ENCODE results near the gene ARPP19. TPM values are rescaled to one million over a fixed set of nuclear protein-coding genes. Genes with fewer than 3 reads are reported as not detected.

ARPP19 gene
- polyA plus RNA-seq, 1 of the 3 experiments (the other 2 are of a cell fraction): 29.0 TPM

GRCh38 chr15:52556524-52557273 is 12.1 kb downstream of the ARPP19 start:
- Histone ChIP-seq H3K9ac (no peak overlapping the region), H3K4me3 (ENCODE audit: low read depth in 2 of 2, low read length in 1 of 2) (no peak overlapping the region), H3K27ac (ENCODE audit: low read depth in 2 of 2, low read length in 1 of 2) (peak overlapping the region in 1 of 2 experiments; percentile 68; a peak in 2 of 4 replicates), H3K79me2 (ENCODE audit: insufficient read depth) (peaks cover 98% of the 10 kb centered on the region), H3K27me3 (ENCODE audit: insufficient read depth) (no peaks in the 10 kb centered on the region), H3K36me3 (replicated peaks in 1 of 2; ENCODE audit: control insufficient read depth in 1 of 2, insufficient read depth in 2 of 2, low read length in 1 of 2) (peaks cover 42 to 54% of the 10 kb centered on the region in 2 experiments), H3K4me1 (ENCODE audit: control insufficient read depth in 1 of 2, insufficient read depth in 2 of 2, low read depth in 1 of 2, low read length in 1 of 2) (peaks cover 13 to 18% of the 10 kb centered on the region in 2 experiments; a peak in 3 of 4 replicates), H3K4me2 (no peak overlapping the region), H2AFZ (ENCODE audit: low read depth) (no peak overlapping the region), H3K9me3 (no peaks in the 10 kb centered on the region), H3K9me2 (no peaks in the 10 kb centered on the region), H3F3A (replicated peaks; ENCODE audit: insufficient read depth) (peaks cover 20% of the 10 kb centered on the region), H4K20me1 (ENCODE audit: insufficient read depth) (peaks cover 65% of the 10 kb centered on the region)
- CTCF ChIA-PET: no interaction called here
- TF ChIP-seq SIN3A (IDR thresholded peaks at IDR 0.05; ENCODE audit: borderline replicate concordance, low read depth, low read length): no peak
- TF ChIP-seq TCF12 (IDR thresholded peaks at IDR 0.05): no peak
- TF ChIP-seq YY1 (IDR thresholded peaks at IDR 0.05; ENCODE audit: low read depth): no peak
- TF ChIP-seq RFX5 (IDR thresholded peaks at IDR 0.05; ENCODE audit: low read length): no peak
- no peak for TF ChIP-seq PBX3 (IDR thresholded peaks at IDR 0.05)
- no peak for TF ChIP-seq RXRA (IDR thresholded peaks at IDR 0.05; ENCODE audit: borderline replicate concordance, low read depth)
- TF ChIP-seq MXI1 (IDR thresholded peaks at IDR 0.05; ENCODE audit: low read depth, low read length): no peak
- TF ChIP-seq TEAD4 (IDR thresholded peaks at IDR 0.05; ENCODE audit: borderline replicate concordance, insufficient read depth): no peak
- no peak for TF ChIP-seq GATA2 (CRISPR knock-in tag; IDR thresholded peaks at IDR 0.05)
- no peak for TF ChIP-seq MAX (IDR thresholded peaks at IDR 0.05; ENCODE audit: low read depth)
- TF ChIP-seq NFIC (IDR thresholded peaks at IDR 0.05; ENCODE audit: borderline replicate concordance): no peak
- no peak for TF ChIP-seq RAD21 (IDR thresholded peaks at IDR 0.05; ENCODE audit: low read length)
- TF ChIP-seq RCOR1 (IDR thresholded peaks at IDR 0.05; ENCODE audit: low read length): no peak
- TF ChIP-seq EP300 (IDR thresholded peaks at IDR 0.05; ENCODE audit: borderline replicate concordance in 1 of 2, low read depth in 1 of 2, low read length in 1 of 2): no peak
- POLR2A ChIA-PET: no interaction called here
- 93% methylated on average over 3 of the region's 3 CpGs for WGBS (ENCODE audit: low lambda C conversion rate)
- no peak for DNase-seq

- peaks cover 25% of the 10 kb centered on the region for H4K20me1 ChIP-seq (ENCODE audit: insufficient read depth)
- no peaks in the 10 kb centered on the region for H3K9me2 ChIP-seq
- no peak overlapping the region for H3K9ac ChIP-seq
- no peaks in the 10 kb centered on the region for H3K27me3 ChIP-seq (ENCODE audit: insufficient read depth)
- no peak for TF ChIP-seq YY1 (IDR thresholded peaks at IDR 0.05; ENCODE audit: low read depth)
- TF ChIP-seq MEF2A (IDR thresholded peaks at IDR 0.05; ENCODE audit: borderline replicate concordance, low read depth): no peak
- no peak for TF ChIP-seq FOXJ3 (CRISPR knock-in tag; IDR thresholded peaks at IDR 0.05)
- no peak for TF ChIP-seq GATA2 (CRISPR knock-in tag; IDR thresholded peaks at IDR 0.05)
- no peak for TF ChIP-seq TAF1 (IDR thresholded peaks at IDR 0.05; ENCODE audit: borderline replicate concordance, low read depth, low read length)
- no peak for TF ChIP-seq MAX (IDR thresholded peaks at IDR 0.05; ENCODE audit: low read depth)
- no peak for TF ChIP-seq GABPA (IDR thresholded peaks at IDR 0.05; ENCODE audit: low read depth)
- TF ChIP-seq EZH2phosphoT487 (IDR thresholded peaks at IDR 0.05; ENCODE audit: borderline replicate concordance, low read depth): no peak
- no peak for TF ChIP-seq JUND (IDR thresholded peaks at IDR 0.05)
- no peak for TF ChIP-seq RXRA (IDR thresholded peaks at IDR 0.05; ENCODE audit: borderline replicate concordance, low read depth)
- TF ChIP-seq USF2 (IDR thresholded peaks at IDR 0.05; ENCODE audit: borderline replicate concordance, low read depth, low read length): no peak
- no peak for TF ChIP-seq TEAD4 (IDR thresholded peaks at IDR 0.05; ENCODE audit: borderline replicate concordance, insufficient read depth)
- TF ChIP-seq POLR2AphosphoS5 (IDR thresholded peaks at IDR 0.05; ENCODE audit: low read depth, low read length): no peak
- no peak for TF ChIP-seq TCF12 (IDR thresholded peaks at IDR 0.05)
- no peak for TF ChIP-seq ELF1 (IDR thresholded peaks at IDR 0.05)
- no peak for TF ChIP-seq NRF1 (IDR thresholded peaks at IDR 0.05; ENCODE audit: low read depth, low read length)
- TF ChIP-seq NFIC (IDR thresholded peaks at IDR 0.05; ENCODE audit: borderline replicate concordance): no peak
- TF ChIP-seq SMC3 (IDR thresholded peaks at IDR 0.05; ENCODE audit: low read depth, low read length): no peak
- no peak for TF ChIP-seq EP300 (IDR thresholded peaks at IDR 0.05; ENCODE audit: borderline replicate concordance in 1 of 2, low read depth in 1 of 2, low read length in 1 of 2)
- no peak for TF ChIP-seq FOSL2 (IDR thresholded peaks at IDR 0.05; ENCODE audit: borderline replicate concordance, low read depth)
- H3K27ac ChIP-seq (ENCODE audit: low read depth in 2 of 2, low read length in 1 of 2): no peak overlapping the region
- no peak overlapping the region for H2AFZ ChIP-seq (ENCODE audit: low read depth)
- peaks cover 14% of the 10 kb centered on the region for H3F3A ChIP-seq (replicated peaks; ENCODE audit: insufficient read depth)
- ChIA-PET POLR2A (no interaction called here), CTCF (interaction anchor here (3.6 kb wide), 1 partner anchor 296 kb away, joined by 11 read pairs; no protein-coding TSS in a partner anchor)
- H3K4me2 ChIP-seq: no peak overlapping the region
- H3K79me2 ChIP-seq (ENCODE audit: insufficient read depth): peaks cover 59% of the 10 kb centered on the region
- DNase-seq: no peak
- H3K4me3 ChIP-seq (ENCODE audit: low read depth in 2 of 2, low read length in 1 of 2): no peak overlapping the region
- whole genome bisulfite sequencing (ENCODE audit: low lambda C conversion rate): 97% methylated on average over 2 of the region's 2 CpGs
- H3K4me1 ChIP-seq (ENCODE audit: control insufficient read depth in 1 of 2, insufficient read depth in 2 of 2, low read depth in 1 of 2, low read length in 1 of 2): peaks cover 3 to 6% of the 10 kb centered on the region in 2 experiments; a peak in 1 of 4 replicates
- H3K36me3 ChIP-seq (replicated peaks in 1 of 2; ENCODE audit: control insufficient read depth in 1 of 2, insufficient read depth in 2 of 2, low read length in 1 of 2): peaks cover 72 to 88% of the 10 kb centered on the region in 2 experiments
- H3K9me3 ChIP-seq: no peaks in the 10 kb centered on the region
Measured at GRCh38 chr15:52552303-52552702, 16.5 kb downstream of the ARPP19 start.
